ENCODE data around the gene CCBE1. TPM values are rescaled to one million over a fixed set of nuclear protein-coding genes. Genes with fewer than 3 reads are reported as not detected.
A peak's percentile ranks its signal among the peaks of the same experiment; 100 is the strongest.

CCBE1 gene
- total and polyA plus RNA-seq, 2 of the 4 experiments (the other 2 are of a cell fraction), result 64.8 to 148 TPM

- CTCF ChIA-PET, result interaction anchor here (1.0 to 2.1 kb wide), 5 partner anchors 22 to 260 kb away, joined by 3 to 9 read pairs (median 4); partner anchors contain the start of gene CCBE1
- Histone ChIP-seq H3K36me3 (ENCODE audit: control insufficient read depth, insufficient read depth, low read length) (no peaks in the 10 kb centered on the region), H4K5ac (ENCODE audit: low read depth, low read length) (peak overlapping the region; percentile 90), H2BK15ac (ENCODE audit: low read depth, low read length) (peak overlapping the region; percentile 97), H3K27ac (ENCODE audit: insufficient read depth, low read length) (peak overlapping the region; percentile 51), H2BK20ac (ENCODE audit: low read depth, low read length) (peak overlapping the region; percentile 99), H3K4me3 (ENCODE audit: insufficient read depth, low read depth, low read length) (no peak overlapping the region), H3K18ac (ENCODE audit: low read depth, low read length) (peak overlapping the region; percentile 60), H2AK9ac (replicated peaks; ENCODE audit: low read depth, low read length, poor library complexity) (peak overlapping the region; percentile 86), H2AFZ (replicated peaks; ENCODE audit: low read length, poor library complexity) (peak overlapping the region; percentile 45), H3K9me3 (ENCODE audit: control insufficient read depth, insufficient read depth, low read length) (0 out of 2 replicates have a peak, but pooled peaks cover 3% of the 10 kb centered on the region), H3K9ac (ENCODE audit: low read depth, low read length) (peak overlapping the region; percentile 56; the same call in 1 of the 2 replicates), H2AK5ac (ENCODE audit: low read depth, low read length) (peak overlapping the region; percentile 93), H4K91ac (ENCODE audit: insufficient read depth, low read depth, low read length) (peak overlapping the region; percentile 96), H3K4me1 (ENCODE audit: control insufficient read depth, insufficient read depth, low read length) (peaks cover 37% of the 10 kb centered on the region), H3K79me1 (ENCODE audit: low read depth in 1 of 2, low read length in 2 of 2) (peaks cover 0 to 12% of the 10 kb centered on the region in 2 experiments; a peak in 2 of 4 replicates), H3K4me2 (ENCODE audit: low read depth, low read length) (peak overlapping the region; percentile 24; the same call in 1 of the 2 replicates), H3K14ac (replicated peaks; ENCODE audit: low read depth, low read length) (peak overlapping the region; percentile 97), H3K56ac (ENCODE audit: extremely low read depth, insufficient read depth, low read length) (peak overlapping the region; percentile 86), H4K20me1 (ENCODE audit: insufficient read depth, low read length) (no peaks in the 10 kb centered on the region), H3K9me1 (ENCODE audit: insufficient read depth, low read length) (peaks cover 29% of the 10 kb centered on the region), H2BK120ac (ENCODE audit: low read depth, low read length) (peak overlapping the region; percentile 97), H4K8ac (ENCODE audit: low read depth in 2 of 2, low read length in 2 of 2) (peak overlapping the region; percentile 93 to 97), H3K27me3 (ENCODE audit: control insufficient read depth, insufficient read depth, low read length) (no peaks in the 10 kb centered on the region), H3K4ac (ENCODE audit: low read depth, low read length) (peak overlapping the region; percentile 97), H3K23ac (ENCODE audit: low read depth, low read length) (peak overlapping the region; percentile 96), H2BK5ac (ENCODE audit: low read depth, low read length, poor library complexity, severe bottlenecking) (peak overlapping the region; percentile 98)
- no TSS peak for BruUV-seq (replicated peaks)
- ATAC-seq (ENCODE audit: low read depth) (peak; percentile 7; the same call in 1 of the 2 replicates), DNase-seq (no peak)
- dilution Hi-C loops (cut with HindIII; ENCODE audit: low sequenced_read_pairs, unreplicated experiment) (no loop called here), intact Hi-C loops (cut with micrococcal nuclease) (loop anchor here (5.0 kb wide), 1 partner anchor 179 kb away; the partner anchor contains the start of gene PMAIP1), in situ Hi-C loops (cut with MboI; ENCODE audit: low sequenced_read_pairs) (no loop called here)
- 45% methylated on average over 5 of the region's 7 CpGs; no CpG with 5 or more reads in 1 of the 2 experiments for WGBS, 2 experiments (ENCODE audit: extremely low coverage in 2 of 2, insufficient read length in 1 of 2)
- POLR2A ChIA-PET (ENCODE audit: unreplicated experiment), result interaction anchor here (0.6 to 0.8 kb wide), 3 partner anchors 21 to 259 kb away, joined by 3 to 4 read pairs (median 3); partner anchors contain the start of gene CCBE1
- TF ChIP-seq NFE2L2 (IDR thresholded peaks at IDR 0.05; ENCODE audit: low read depth, low read length) (no peak), SMC3 (IDR thresholded peaks at IDR 0.05; ENCODE audit: low read depth, low read length) (no peak), POLR2A (IDR thresholded peaks at IDR 0.05; ENCODE audit: low read depth, low read length) (no peak), MAZ (IDR thresholded peaks at IDR 0.05; ENCODE audit: borderline replicate concordance, low read depth, low read length) (no peak), MXI1 (IDR thresholded peaks at IDR 0.05; ENCODE audit: borderline replicate concordance, low read depth, low read length) (no peak), CHD1 (IDR thresholded peaks at IDR 0.05; ENCODE audit: low read depth, low read length) (no peak), RAD21 (IDR thresholded peaks at IDR 0.05; ENCODE audit: low read length) (no peak), RCOR1 (IDR thresholded peaks at IDR 0.05; ENCODE audit: insufficient replicate concordance, low read length) (no peak), FOS (IDR thresholded peaks at IDR 0.05; ENCODE audit: low read depth, low read length) (no peak), BHLHE40 (IDR thresholded peaks at IDR 0.05; ENCODE audit: low read depth, low read length) (no peak), USF2 (IDR thresholded peaks at IDR 0.05; ENCODE audit: low read depth, low read length) (no peak), MAFK (IDR thresholded peaks at IDR 0.05; ENCODE audit: low read depth, low read length) (no peak), CEBPB (IDR thresholded peaks at IDR 0.05; ENCODE audit: low read depth, low read length) (no peak)
- TF ChIP-seq, protein P1, sequence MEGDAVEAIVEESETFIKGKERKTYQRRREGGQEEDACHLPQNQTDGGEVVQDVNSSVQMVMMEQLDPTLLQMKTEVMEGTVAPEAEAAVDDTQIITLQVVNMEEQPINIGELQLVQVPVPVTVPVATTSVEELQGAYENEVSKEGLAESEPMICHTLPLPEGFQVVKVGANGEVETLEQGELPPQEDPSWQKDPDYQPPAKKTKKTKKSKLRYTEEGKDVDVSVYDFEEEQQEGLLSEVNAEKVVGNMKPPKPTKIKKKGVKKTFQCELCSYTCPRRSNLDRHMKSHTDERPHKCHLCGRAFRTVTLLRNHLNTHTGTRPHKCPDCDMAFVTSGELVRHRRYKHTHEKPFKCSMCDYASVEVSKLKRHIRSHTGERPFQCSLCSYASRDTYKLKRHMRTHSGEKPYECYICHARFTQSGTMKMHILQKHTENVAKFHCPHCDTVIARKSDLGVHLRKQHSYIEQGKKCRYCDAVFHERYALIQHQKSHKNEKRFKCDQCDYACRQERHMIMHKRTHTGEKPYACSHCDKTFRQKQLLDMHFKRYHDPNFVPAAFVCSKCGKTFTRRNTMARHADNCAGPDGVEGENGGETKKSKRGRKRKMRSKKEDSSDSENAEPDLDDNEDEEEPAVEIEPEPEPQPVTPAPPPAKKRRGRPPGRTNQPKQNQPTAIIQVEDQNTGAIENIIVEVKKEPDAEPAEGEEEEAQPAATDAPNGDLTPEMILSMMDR (conservative IDR thresholded peaks at IDR 0.05; ENCODE audit: low read depth, low read length), result no peak
These were observed 21.4 kb upstream of the CCBE1 start for GRCh38 chr18:59718464-59719157.

Data from IMR-90 (cell line).